ENCODE data around the gene ARL2BP. TPM values are rescaled to one million over a fixed set of nuclear protein-coding genes. Genes with fewer than 3 reads are reported as not detected.

The ARL2BP gene
- total and polyA plus RNA-seq, 4 donors = 13.4 to 33.6 (median 19.2) TPM

DNA sequence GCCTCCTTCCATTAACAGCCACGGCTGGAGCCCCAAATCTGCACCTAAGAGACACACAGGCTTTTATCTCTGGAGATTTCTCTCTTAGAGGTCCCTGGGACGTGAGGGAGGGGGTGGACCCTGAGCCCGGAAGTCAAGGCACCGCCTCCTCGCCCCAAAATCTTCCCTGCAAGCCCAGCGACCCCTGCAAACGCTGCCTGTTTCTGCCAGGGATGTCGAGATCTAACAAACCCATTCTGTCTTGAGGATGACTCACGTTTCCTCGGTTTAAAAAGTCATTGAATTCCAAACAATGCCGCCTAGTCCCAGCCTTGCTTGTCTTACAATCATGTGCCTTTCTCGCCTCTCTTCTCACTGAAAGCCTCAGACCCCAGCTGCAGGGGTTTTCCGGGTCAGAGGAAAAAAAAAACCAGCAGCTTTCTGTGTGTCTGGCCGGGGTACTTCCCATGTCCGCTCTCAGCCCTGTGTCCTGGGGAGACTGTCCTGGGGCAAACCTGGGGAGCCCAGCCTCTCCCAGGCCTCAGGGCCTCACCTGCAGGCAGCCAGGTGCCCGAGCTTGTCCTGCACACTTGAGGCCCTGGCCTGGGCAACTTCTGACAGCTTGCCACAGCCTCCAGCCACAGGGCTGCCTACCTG is 15.4 kb downstream of the ARL2BP start:
- Histone ChIP-seq H3K36me3 (ENCODE audit: control insufficient read depth in 4 of 4, insufficient read depth in 3 of 4, low read depth in 1 of 4, low read length in 3 of 4) (peaks cover 0 to 5% (median 0%) of the 10 kb centered on the region in 4 donors), H3K4me1 (ENCODE audit: control insufficient read depth in 4 of 4, insufficient read depth in 4 of 4, low read length in 3 of 4) (peaks cover 0 to 5% (median 0%) of the 10 kb centered on the region in 4 donors), H3K27ac (ENCODE audit: low read depth in 1 of 2, low read length in 2 of 2) (peak overlapping the region in 1 of 2 donors; percentile 16), H3K9ac (ENCODE audit: low read depth in 1 of 2, low read length in 2 of 2) (no peak overlapping the region), H3K4me3 (ENCODE audit: low read depth in 1 of 3, low read length in 3 of 3) (no peak overlapping the region), H3K9me3 (ENCODE audit: control insufficient read depth in 4 of 4, low read length in 3 of 4) (no peaks in the 10 kb centered on the region), H3K27me3 (ENCODE audit: control insufficient read depth in 4 of 4, insufficient read depth in 4 of 4, low read length in 3 of 4) (no peaks in the 10 kb centered on the region)
- no peak for DNase-seq (ENCODE audit: low spot score)
- TF ChIP-seq HNF4G (IDR thresholded peaks at IDR 0.05) (no peak), FOXA1 (IDR thresholded peaks at IDR 0.05) (no peak), GABPA (IDR thresholded peaks at IDR 0.05 in 1 of 2, conservative IDR thresholded peaks at IDR 0.05 in 1 of 2) (no peak), RAD21 (IDR thresholded peaks at IDR 0.05) (no peak), HNF4A (conservative IDR thresholded peaks at IDR 0.05) (no peak)
- TF ChIP-seq, protein P1, sequence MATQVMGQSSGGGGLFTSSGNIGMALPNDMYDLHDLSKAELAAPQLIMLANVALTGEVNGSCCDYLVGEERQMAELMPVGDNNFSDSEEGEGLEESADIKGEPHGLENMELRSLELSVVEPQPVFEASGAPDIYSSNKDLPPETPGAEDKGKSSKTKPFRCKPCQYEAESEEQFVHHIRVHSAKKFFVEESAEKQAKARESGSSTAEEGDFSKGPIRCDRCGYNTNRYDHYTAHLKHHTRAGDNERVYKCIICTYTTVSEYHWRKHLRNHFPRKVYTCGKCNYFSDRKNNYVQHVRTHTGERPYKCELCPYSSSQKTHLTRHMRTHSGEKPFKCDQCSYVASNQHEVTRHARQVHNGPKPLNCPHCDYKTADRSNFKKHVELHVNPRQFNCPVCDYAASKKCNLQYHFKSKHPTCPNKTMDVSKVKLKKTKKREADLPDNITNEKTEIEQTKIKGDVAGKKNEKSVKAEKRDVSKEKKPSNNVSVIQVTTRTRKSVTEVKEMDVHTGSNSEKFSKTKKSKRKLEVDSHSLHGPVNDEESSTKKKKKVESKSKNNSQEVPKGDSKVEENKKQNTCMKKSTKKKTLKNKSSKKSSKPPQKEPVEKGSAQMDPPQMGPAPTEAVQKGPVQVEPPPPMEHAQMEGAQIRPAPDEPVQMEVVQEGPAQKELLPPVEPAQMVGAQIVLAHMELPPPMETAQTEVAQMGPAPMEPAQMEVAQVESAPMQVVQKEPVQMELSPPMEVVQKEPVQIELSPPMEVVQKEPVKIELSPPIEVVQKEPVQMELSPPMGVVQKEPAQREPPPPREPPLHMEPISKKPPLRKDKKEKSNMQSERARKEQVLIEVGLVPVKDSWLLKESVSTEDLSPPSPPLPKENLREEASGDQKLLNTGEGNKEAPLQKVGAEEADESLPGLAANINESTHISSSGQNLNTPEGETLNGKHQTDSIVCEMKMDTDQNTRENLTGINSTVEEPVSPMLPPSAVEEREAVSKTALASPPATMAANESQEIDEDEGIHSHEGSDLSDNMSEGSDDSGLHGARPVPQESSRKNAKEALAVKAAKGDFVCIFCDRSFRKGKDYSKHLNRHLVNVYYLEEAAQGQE (IDR thresholded peaks at IDR 0.05) = no peak
- WGBS = 65% methylated on average over 16 of the region's 16 CpGs

DNA sequence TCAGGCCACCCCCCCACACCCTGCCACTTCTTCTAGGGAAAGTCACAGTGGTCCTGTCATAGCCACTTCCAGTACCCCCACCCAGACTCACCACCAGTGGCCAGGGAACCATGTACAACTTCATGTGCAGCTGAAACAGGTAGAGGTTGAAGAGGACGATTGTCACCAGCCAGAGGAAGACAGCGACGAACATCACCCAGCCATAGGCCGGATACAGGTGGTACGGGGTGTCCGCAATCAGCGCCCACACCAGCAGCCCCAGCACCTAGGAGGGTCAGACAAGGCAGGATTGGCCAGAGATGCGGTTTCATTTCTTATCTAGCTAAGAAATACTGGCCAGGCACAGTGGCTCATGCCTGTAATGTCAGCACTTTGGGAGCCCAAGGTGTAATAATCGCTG is 16.7 kb downstream of the ARL2BP start:
- Histone ChIP-seq H3K36me3 (ENCODE audit: control insufficient read depth in 4 of 4, insufficient read depth in 3 of 4, low read depth in 1 of 4, low read length in 3 of 4) (no peaks in the 10 kb centered on the region), H3K4me1 (ENCODE audit: control insufficient read depth in 4 of 4, insufficient read depth in 4 of 4, low read length in 3 of 4) (peaks cover 0 to 5% (median under 1%) of the 10 kb centered on the region in 4 donors), H3K9ac (ENCODE audit: low read depth in 1 of 2, low read length in 2 of 2) (no peak overlapping the region), H3K27me3 (ENCODE audit: control insufficient read depth in 4 of 4, insufficient read depth in 4 of 4, low read length in 3 of 4) (no peaks in the 10 kb centered on the region), H3K9me3 (ENCODE audit: control insufficient read depth in 4 of 4, low read length in 3 of 4) (no peaks in the 10 kb centered on the region), H3K27ac (ENCODE audit: low read depth in 1 of 2, low read length in 2 of 2) (no peak overlapping the region), H3K4me3 (ENCODE audit: low read depth in 1 of 3, low read length in 3 of 3) (no peak overlapping the region)
- TF ChIP-seq YY1 (IDR thresholded peaks at IDR 0.05) = no peak
- no peak for TF ChIP-seq JUND (IDR thresholded peaks at IDR 0.05)
- no peak for TF ChIP-seq RAD21 (IDR thresholded peaks at IDR 0.05)
- TF ChIP-seq FOXA2 (IDR thresholded peaks at IDR 0.05) = no peak
- no peak for TF ChIP-seq NR2F2 (IDR thresholded peaks at IDR 0.05)
- TF ChIP-seq HNF4A (conservative IDR thresholded peaks at IDR 0.05) = no peak
- TF ChIP-seq SP1 (IDR thresholded peaks at IDR 0.05) = no peak
- no peak for TF ChIP-seq RXRA (IDR thresholded peaks at IDR 0.05)
- TF ChIP-seq, protein P2, sequence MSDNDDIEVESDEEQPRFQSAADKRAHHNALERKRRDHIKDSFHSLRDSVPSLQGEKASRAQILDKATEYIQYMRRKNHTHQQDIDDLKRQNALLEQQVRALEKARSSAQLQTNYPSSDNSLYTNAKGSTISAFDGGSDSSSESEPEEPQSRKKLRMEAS (IDR thresholded peaks at IDR 0.05) = no peak
- TF ChIP-seq GABPA (IDR thresholded peaks at IDR 0.05 in 1 of 2, conservative IDR thresholded peaks at IDR 0.05 in 1 of 2) = no peak
- TF ChIP-seq HNF4G (IDR thresholded peaks at IDR 0.05) = no peak
- TF ChIP-seq, protein P3, sequence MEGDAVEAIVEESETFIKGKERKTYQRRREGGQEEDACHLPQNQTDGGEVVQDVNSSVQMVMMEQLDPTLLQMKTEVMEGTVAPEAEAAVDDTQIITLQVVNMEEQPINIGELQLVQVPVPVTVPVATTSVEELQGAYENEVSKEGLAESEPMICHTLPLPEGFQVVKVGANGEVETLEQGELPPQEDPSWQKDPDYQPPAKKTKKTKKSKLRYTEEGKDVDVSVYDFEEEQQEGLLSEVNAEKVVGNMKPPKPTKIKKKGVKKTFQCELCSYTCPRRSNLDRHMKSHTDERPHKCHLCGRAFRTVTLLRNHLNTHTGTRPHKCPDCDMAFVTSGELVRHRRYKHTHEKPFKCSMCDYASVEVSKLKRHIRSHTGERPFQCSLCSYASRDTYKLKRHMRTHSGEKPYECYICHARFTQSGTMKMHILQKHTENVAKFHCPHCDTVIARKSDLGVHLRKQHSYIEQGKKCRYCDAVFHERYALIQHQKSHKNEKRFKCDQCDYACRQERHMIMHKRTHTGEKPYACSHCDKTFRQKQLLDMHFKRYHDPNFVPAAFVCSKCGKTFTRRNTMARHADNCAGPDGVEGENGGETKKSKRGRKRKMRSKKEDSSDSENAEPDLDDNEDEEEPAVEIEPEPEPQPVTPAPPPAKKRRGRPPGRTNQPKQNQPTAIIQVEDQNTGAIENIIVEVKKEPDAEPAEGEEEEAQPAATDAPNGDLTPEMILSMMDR (IDR thresholded peaks at IDR 0.05; ENCODE audit: low read depth, low read length, missing input control) = no peak
- TF ChIP-seq, protein P1 (IDR thresholded peaks at IDR 0.05) = no peak
- TF ChIP-seq, protein P4, sequence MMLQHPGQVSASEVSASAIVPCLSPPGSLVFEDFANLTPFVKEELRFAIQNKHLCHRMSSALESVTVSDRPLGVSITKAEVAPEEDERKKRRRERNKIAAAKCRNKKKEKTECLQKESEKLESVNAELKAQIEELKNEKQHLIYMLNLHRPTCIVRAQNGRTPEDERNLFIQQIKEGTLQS (IDR thresholded peaks at IDR 0.05) = no peak
- TF ChIP-seq FOXA1 (IDR thresholded peaks at IDR 0.05) = no peak
- no peak for TF ChIP-seq EGR1 (IDR thresholded peaks at IDR 0.05; ENCODE audit: low read depth in 2 of 2)
- TF ChIP-seq TAF1 (conservative IDR thresholded peaks at IDR 0.05) = no peak
- TF ChIP-seq, protein P5, sequence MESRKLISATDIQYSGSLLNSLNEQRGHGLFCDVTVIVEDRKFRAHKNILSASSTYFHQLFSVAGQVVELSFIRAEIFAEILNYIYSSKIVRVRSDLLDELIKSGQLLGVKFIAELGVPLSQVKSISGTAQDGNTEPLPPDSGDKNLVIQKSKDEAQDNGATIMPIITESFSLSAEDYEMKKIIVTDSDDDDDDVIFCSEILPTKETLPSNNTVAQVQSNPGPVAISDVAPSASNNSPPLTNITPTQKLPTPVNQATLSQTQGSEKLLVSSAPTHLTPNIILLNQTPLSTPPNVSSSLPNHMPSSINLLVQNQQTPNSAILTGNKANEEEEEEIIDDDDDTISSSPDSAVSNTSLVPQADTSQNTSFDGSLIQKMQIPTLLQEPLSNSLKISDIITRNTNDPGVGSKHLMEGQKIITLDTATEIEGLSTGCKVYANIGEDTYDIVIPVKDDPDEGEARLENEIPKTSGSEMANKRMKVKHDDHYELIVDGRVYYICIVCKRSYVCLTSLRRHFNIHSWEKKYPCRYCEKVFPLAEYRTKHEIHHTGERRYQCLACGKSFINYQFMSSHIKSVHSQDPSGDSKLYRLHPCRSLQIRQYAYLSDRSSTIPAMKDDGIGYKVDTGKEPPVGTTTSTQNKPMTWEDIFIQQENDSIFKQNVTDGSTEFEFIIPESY (IDR thresholded peaks at IDR 0.05) = no peak
- 93% methylated on average over 9 of the region's 9 CpGs for WGBS
- DNase-seq (ENCODE audit: low spot score) = no peak
